ENCODE measurements around the gene MAP3K9. TPM values are rescaled to one million over a fixed set of nuclear protein-coding genes. Genes with fewer than 3 reads are reported as not detected.

MAP3K9 gene
- total RNA-seq, 1 experiment from 2014 or later = 24.3 TPM

- H3K9me3 Mint-ChIP-seq (ENCODE audit: low read depth, unreplicated experiment) = no peaks in the 10 kb centered on the region
- TF ChIP-seq CTCF (IDR thresholded peaks at IDR 0.05; ENCODE audit: unreplicated experiment) = no peak
Observed at GRCh38 chr14:70702161-70702560, 107.2 kb downstream of the MAP3K9 start.

GRCh38 chr14:70701610-70702009 is 107.7 kb downstream of the MAP3K9 start:
- H3K4me3 Mint-ChIP-seq (ENCODE audit: low read depth, unreplicated experiment) = no peak overlapping the region
- DNase-seq = no peak
- intact Hi-C loops (cut with micrococcal nuclease; ENCODE audit: unreplicated experiment) = no loop called here
- no peaks in the 10 kb centered on the region for H3K27me3 Mint-ChIP-seq (ENCODE audit: unreplicated experiment)
- no peak for TF ChIP-seq CTCF (IDR thresholded peaks at IDR 0.05; ENCODE audit: unreplicated experiment)
- BruUV-seq (replicated peaks) = no TSS peak
- H3K9me3 Mint-ChIP-seq (ENCODE audit: low read depth, unreplicated experiment) = no peaks in the 10 kb centered on the region
- no peaks in the 10 kb centered on the region for H3K36me3 Mint-ChIP-seq (ENCODE audit: insufficient read depth, unreplicated experiment)
- no peak overlapping the region for H3K27ac Mint-ChIP-seq (ENCODE audit: unreplicated experiment)
- CTCF ChIA-PET = no interaction called here
- peaks cover 32% of the 10 kb centered on the region for H3K4me1 Mint-ChIP-seq (ENCODE audit: low read depth, unreplicated experiment)

More at GRCh38 chr14:70702161-70702560, 107.2 kb downstream of the MAP3K9 start:
- H3K27ac Mint-ChIP-seq (ENCODE audit: unreplicated experiment) = no peak overlapping the region
- CTCF ChIA-PET = no interaction called here
- DNase-seq = no peak
- peaks cover 36% of the 10 kb centered on the region for H3K4me1 Mint-ChIP-seq (ENCODE audit: low read depth, unreplicated experiment)
- H3K4me3 Mint-ChIP-seq (ENCODE audit: low read depth, unreplicated experiment) = no peak overlapping the region
- H3K36me3 Mint-ChIP-seq (ENCODE audit: insufficient read depth, unreplicated experiment) = no peaks in the 10 kb centered on the region
- intact Hi-C loops (cut with micrococcal nuclease; ENCODE audit: unreplicated experiment) = no loop called here
- BruUV-seq (replicated peaks) = no TSS peak
- H3K27me3 Mint-ChIP-seq (ENCODE audit: unreplicated experiment) = no peaks in the 10 kb centered on the region

GRCh38 chr14:70700955-70701585 is 108.2 kb downstream of the MAP3K9 start:
- Mint-ChIP-seq H3K27me3 (ENCODE audit: unreplicated experiment) (no peaks in the 10 kb centered on the region), H3K27ac (ENCODE audit: unreplicated experiment) (no peak overlapping the region), H3K9me3 (ENCODE audit: low read depth, unreplicated experiment) (no peaks in the 10 kb centered on the region), H3K36me3 (ENCODE audit: insufficient read depth, unreplicated experiment) (no peaks in the 10 kb centered on the region), H3K4me1 (ENCODE audit: low read depth, unreplicated experiment) (peaks cover 27% of the 10 kb centered on the region), H3K4me3 (ENCODE audit: low read depth, unreplicated experiment) (no peak overlapping the region)
- TF ChIP-seq CTCF (IDR thresholded peaks at IDR 0.05; ENCODE audit: unreplicated experiment) = no peak
- intact Hi-C loops (cut with micrococcal nuclease; ENCODE audit: unreplicated experiment) = no loop called here
- CTCF ChIA-PET = no interaction called here
- DNase-seq = no peak
- no TSS peak for BruUV-seq (replicated peaks)

GRCh38 chr14:70699646-70700045 is 109.7 kb downstream of the MAP3K9 start:
- Mint-ChIP-seq H3K9me3 (ENCODE audit: low read depth, unreplicated experiment) (no peaks in the 10 kb centered on the region), H3K27me3 (ENCODE audit: unreplicated experiment) (no peaks in the 10 kb centered on the region), H3K36me3 (ENCODE audit: insufficient read depth, unreplicated experiment) (no peaks in the 10 kb centered on the region), H3K27ac (ENCODE audit: unreplicated experiment) (no peak overlapping the region), H3K4me1 (ENCODE audit: low read depth, unreplicated experiment) (peaks cover 21% of the 10 kb centered on the region), H3K4me3 (ENCODE audit: low read depth, unreplicated experiment) (no peak overlapping the region)
- DNase-seq = no peak
- intact Hi-C loops (cut with micrococcal nuclease; ENCODE audit: unreplicated experiment) = no loop called here
- no TSS peak for BruUV-seq (replicated peaks)
- no peak for TF ChIP-seq CTCF (IDR thresholded peaks at IDR 0.05; ENCODE audit: unreplicated experiment)
- CTCF ChIA-PET = interaction anchor here (0.6 to 0.8 kb wide), 3 partner anchors 16 to 124 kb away, joined by 3 read pairs; no protein-coding TSS in a partner anchor

Measured in Calu3 (cell line).